Measurements from ENCODE around the gene MAVS.

- TF ChIP-seq CTCF (IDR thresholded peaks at IDR 0.05; ENCODE audit: borderline replicate concordance, extremely low read depth, low read length, poor library complexity, severe bottlenecking), result no peak
- no peak for TF ChIP-seq EZH2 (IDR thresholded peaks at IDR 0.05; ENCODE audit: borderline replicate concordance, low read depth, low read length, severe bottlenecking)
Observed at GRCh38 chr20:3842348-3842930, 4.2 kb upstream of the MAVS start.

Data from DND-41 (cell line).